ENCODE data around the gene RAET1E. TPM values are rescaled to one million over a fixed set of nuclear protein-coding genes. Genes with fewer than 3 reads are reported as not detected.

Gene RAET1E
- total RNA-seq, 1 experiment from 2014 or later, result not detected

DNA sequence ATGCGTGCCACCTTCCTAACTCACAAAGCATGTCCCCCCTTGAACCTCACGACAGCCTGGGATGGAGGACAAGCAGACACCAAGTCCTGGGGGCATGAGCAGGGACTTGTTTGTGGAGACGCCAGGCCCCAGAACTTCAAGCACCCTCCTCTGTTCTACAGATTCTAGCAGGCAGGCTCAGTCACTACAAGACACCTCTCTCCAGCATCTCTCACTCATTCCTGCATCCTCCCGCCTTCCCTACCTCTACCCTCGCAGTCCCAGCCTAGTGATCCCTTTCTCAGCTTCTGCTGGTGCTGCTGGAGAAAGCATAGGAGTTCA is 37.4 kb downstream of the RAET1E start:
- Mint-ChIP-seq H3K36me3 (ENCODE audit: insufficient read depth in 1 of 3, low read depth in 3 of 3) (no peaks in the 10 kb centered on the region; a peak in 1 of 7 replicates), H3K27ac (peak overlapping the region in 1 of 3 experiments; percentile 29; a peak in 1 of 7 replicates), H3K4me1 (peaks cover 45 to 54% of the 10 kb centered on the region in 2 experiments), H3K4me3 (peak overlapping the region in 1 of 2 experiments; percentile 31; a peak in 2 of 5 replicates), H3K27me3 (ENCODE audit: low read depth) (peaks cover 19% of the 10 kb centered on the region), H3K9me3 (no peaks in the 10 kb centered on the region)
- WGBS (ENCODE audit: extremely low coverage, insufficient read length, low lambda C conversion rate), result no CpG with 5 or more reads among the region's 5 CpGs
- H2BK5ac ChIP-seq (ENCODE audit: insufficient read length, low read length), result no peak overlapping the region
- H2BK15ac ChIP-seq (ENCODE audit: low read depth, low read length), result no peak overlapping the region
- peaks cover 2% of the 10 kb centered on the region for H3K79me1 ChIP-seq (ENCODE audit: insufficient read depth, low read depth, low read length, poor library complexity, severe bottlenecking)
- no peak overlapping the region for H2AFZ ChIP-seq (ENCODE audit: low read length)
- H3K27me3 ChIP-seq (ENCODE audit: insufficient read depth, low read length), result no peaks in the 10 kb centered on the region
- no peak overlapping the region for H4K91ac ChIP-seq (ENCODE audit: insufficient read length, low read depth, low read length)
- no peak overlapping the region for H3K23ac ChIP-seq (ENCODE audit: insufficient read length, low read depth, low read length)
- TF ChIP-seq, protein P1, sequence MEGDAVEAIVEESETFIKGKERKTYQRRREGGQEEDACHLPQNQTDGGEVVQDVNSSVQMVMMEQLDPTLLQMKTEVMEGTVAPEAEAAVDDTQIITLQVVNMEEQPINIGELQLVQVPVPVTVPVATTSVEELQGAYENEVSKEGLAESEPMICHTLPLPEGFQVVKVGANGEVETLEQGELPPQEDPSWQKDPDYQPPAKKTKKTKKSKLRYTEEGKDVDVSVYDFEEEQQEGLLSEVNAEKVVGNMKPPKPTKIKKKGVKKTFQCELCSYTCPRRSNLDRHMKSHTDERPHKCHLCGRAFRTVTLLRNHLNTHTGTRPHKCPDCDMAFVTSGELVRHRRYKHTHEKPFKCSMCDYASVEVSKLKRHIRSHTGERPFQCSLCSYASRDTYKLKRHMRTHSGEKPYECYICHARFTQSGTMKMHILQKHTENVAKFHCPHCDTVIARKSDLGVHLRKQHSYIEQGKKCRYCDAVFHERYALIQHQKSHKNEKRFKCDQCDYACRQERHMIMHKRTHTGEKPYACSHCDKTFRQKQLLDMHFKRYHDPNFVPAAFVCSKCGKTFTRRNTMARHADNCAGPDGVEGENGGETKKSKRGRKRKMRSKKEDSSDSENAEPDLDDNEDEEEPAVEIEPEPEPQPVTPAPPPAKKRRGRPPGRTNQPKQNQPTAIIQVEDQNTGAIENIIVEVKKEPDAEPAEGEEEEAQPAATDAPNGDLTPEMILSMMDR (conservative IDR thresholded peaks at IDR 0.05), result no peak
- no peaks in the 10 kb centered on the region for H3K9me3 ChIP-seq (ENCODE audit: control insufficient read depth, low read depth, low read length)
- H2AK5ac ChIP-seq (ENCODE audit: insufficient read length, low read length), result no peak overlapping the region
- H3K56ac ChIP-seq (ENCODE audit: insufficient read length, low read depth, low read length), result no peak overlapping the region
- H3K4ac ChIP-seq (ENCODE audit: low read depth, low read length), result no peak overlapping the region
- no peak overlapping the region for H3T11ph ChIP-seq (ENCODE audit: low read length)
- no peak for DNase-seq
- H3K23me2 ChIP-seq (ENCODE audit: insufficient read length, low read depth, low read length, poor library complexity, severe bottlenecking), result peaks cover 12% of the 10 kb centered on the region
- no peak overlapping the region for H3K9ac ChIP-seq (ENCODE audit: extremely low read depth, insufficient read length, low read length)
- H4K5ac ChIP-seq (ENCODE audit: insufficient read length, low read depth, low read length), result no peak overlapping the region
- H2BK120ac ChIP-seq (ENCODE audit: low read depth, low read length, poor library complexity, severe bottlenecking), result no peak overlapping the region
- H3K27ac ChIP-seq (ENCODE audit: insufficient read length, low read depth, low read length), result no peak overlapping the region
- H4K20me1 ChIP-seq (ENCODE audit: control insufficient read depth, insufficient read depth, insufficient read length), result peaks cover 3% of the 10 kb centered on the region
- no peak overlapping the region for H3K18ac ChIP-seq (ENCODE audit: insufficient read length, low read depth, low read length)
- H3K4me2 ChIP-seq (ENCODE audit: insufficient read depth, insufficient read length, low read length), result no peak overlapping the region
- no peak overlapping the region for H2BK20ac ChIP-seq (ENCODE audit: low read depth, low read length, poor library complexity, severe bottlenecking)
- no peak overlapping the region for H2BK12ac ChIP-seq (ENCODE audit: insufficient read length, low read depth, low read length)
- H3K4me1 ChIP-seq (ENCODE audit: insufficient read depth, low read length), result peaks cover 2% of the 10 kb centered on the region; the same call in 1 of the 2 replicates
- no peak overlapping the region for H3K14ac ChIP-seq (ENCODE audit: insufficient read depth, low read length)
- H4K8ac ChIP-seq (replicated peaks; ENCODE audit: insufficient read length, low read depth, low read length), result no peak overlapping the region
- no peaks in the 10 kb centered on the region for H3K79me2 ChIP-seq (ENCODE audit: insufficient read depth, low read length)
